ENCODE measurements around the gene MAP3K19.

DNA sequence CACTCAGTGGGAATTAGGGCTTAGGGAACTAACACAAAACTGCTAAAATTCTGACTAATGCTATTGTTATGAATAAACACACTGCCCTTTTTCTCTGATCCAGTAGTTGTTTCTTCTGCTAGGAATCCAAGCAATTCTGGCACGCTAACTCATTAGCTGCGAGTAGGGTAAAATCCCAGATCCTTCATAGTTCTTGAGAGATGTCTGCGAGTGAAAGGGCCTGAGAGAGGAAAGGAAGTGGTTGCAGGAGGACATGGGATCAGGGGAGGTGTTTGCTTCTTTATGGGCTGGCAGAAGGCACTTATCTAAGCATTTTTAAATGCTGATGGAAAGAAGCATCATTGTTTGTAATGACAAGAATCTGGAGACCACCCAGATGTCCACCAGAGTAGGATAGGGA is 9.4 kb downstream of the MAP3K19 start:
- TF ChIP-seq, protein P1, sequence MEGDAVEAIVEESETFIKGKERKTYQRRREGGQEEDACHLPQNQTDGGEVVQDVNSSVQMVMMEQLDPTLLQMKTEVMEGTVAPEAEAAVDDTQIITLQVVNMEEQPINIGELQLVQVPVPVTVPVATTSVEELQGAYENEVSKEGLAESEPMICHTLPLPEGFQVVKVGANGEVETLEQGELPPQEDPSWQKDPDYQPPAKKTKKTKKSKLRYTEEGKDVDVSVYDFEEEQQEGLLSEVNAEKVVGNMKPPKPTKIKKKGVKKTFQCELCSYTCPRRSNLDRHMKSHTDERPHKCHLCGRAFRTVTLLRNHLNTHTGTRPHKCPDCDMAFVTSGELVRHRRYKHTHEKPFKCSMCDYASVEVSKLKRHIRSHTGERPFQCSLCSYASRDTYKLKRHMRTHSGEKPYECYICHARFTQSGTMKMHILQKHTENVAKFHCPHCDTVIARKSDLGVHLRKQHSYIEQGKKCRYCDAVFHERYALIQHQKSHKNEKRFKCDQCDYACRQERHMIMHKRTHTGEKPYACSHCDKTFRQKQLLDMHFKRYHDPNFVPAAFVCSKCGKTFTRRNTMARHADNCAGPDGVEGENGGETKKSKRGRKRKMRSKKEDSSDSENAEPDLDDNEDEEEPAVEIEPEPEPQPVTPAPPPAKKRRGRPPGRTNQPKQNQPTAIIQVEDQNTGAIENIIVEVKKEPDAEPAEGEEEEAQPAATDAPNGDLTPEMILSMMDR (IDR thresholded peaks at IDR 0.05), result no peak
- no peak for TF ChIP-seq POLR2A (IDR thresholded peaks at IDR 0.05)
